GM12865 (cell line): Measurements from ENCODE around the gene BOD1.

ENCODE experiments used
- DNase-seq: peaks from one replicate; pipeline ENCODE4 v3.0.0; 2010; ENCODE audit warnings: low read depth
- H3K4me3 ChIP-seq: 2 replicates; pipeline ENCODE4 v1.5.1; 2011; ENCODE audit warnings: mild to moderate bottlenecking, low read depth, low read length, control low read depth
- CTCF ChIP-seq: IDR thresholded peaks from 2 replicates; pipeline ENCODE4 v1.5.1; 2011; ENCODE audit warnings: low read length, control low read depth, low read depth, inconsistent platforms; ENCODE audit not compliant: insufficient read depth; ENCODE audit errors: missing control alignments

Gene BOD1

GRCh38 chr5:173640156-173640804, 23.8 kb upstream of the BOD1 start:
- DNase-seq, result no peak
- TF ChIP-seq CTCF, result no peak
- no peak overlapping the region for H3K4me3 ChIP-seq

- DNase-seq, result no peak
- no peak overlapping the region for H3K4me3 ChIP-seq
- TF ChIP-seq CTCF, result no peak
Measured at GRCh38 chr5:173638126-173639040, 21.9 kb upstream of the BOD1 start.

- no peak for TF ChIP-seq CTCF
- DNase-seq, result no peak
- no peak overlapping the region for H3K4me3 ChIP-seq
Measured at GRCh38 chr5:173637340-173637739, 20.9 kb upstream of the BOD1 start.

GRCh38 chr5:173634465-173634983, 18.1 kb upstream of the BOD1 start:
- no peak for TF ChIP-seq CTCF
- DNase-seq, result no peak
- no peak overlapping the region for H3K4me3 ChIP-seq

GRCh38 chr5:173633304-173633703, 16.9 kb upstream of the BOD1 start:
- DNase-seq, result no peak
- no peak for TF ChIP-seq CTCF
- no peak overlapping the region for H3K4me3 ChIP-seq

GRCh38 chr5:173631478-173631877, 15.0 kb upstream of the BOD1 start:
- no peak for TF ChIP-seq CTCF
- DNase-seq, result no peak
- no peak overlapping the region for H3K4me3 ChIP-seq
